ENCODE measurements around the gene HERC6.
A peak's percentile ranks its signal among the peaks of the same experiment; 100 is the strongest.
"Not testable (repeated sequence)": the region's sequence is repeated elsewhere in the genome, so short reads cannot be mapped to it uniquely, and the experiment has no call there.

The HERC6 gene

DNA sequence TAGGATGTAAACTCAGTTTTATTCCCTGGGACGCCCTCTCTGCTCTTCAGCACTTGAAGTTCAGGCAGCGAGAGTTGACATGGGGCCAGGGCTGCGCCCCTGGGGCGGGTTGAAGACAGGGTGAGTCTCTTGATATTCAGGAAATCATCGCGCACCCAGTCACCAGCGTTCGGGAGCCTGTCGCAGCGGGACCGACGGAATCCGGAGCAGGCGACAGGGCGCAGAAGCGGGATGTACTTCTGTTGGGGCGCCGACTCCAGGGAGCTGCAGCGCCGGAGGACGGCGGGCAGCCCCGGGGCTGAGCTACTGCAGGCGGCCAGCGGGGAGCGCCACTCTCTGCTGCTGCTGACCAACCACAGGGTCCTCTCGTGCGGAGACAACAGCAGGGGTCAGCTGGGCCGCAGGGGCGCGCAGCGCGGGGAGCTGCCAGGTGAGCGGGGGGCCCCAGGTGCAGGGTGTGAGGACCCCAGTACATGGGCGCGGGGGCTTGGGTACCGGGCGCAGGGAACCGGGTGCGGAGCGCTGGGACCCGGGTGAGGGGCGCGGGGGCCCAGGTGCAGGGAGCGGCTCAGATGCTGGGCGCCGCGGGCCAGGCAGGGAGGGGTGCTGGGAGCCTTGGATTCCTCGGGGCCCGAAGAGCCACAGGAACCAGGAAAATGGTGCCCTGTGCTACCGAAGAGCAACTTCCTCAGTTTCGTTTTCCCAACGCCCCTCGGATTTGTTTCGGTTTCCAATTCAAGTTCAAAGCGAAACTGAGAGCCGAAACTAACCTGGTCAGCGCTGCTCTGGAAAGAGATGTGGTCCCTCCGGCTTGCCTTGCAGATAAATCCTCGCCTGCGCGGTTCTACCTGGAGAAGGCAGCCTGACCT lies at the start of gene HERC6:
Gene HERC6 (plus strand): TSS at position 162 of the 869 bp plus-strand sequence. CDS start 70 bp downstream, at position 232.
- peak; percentile 60 for DNase-seq

DNA sequence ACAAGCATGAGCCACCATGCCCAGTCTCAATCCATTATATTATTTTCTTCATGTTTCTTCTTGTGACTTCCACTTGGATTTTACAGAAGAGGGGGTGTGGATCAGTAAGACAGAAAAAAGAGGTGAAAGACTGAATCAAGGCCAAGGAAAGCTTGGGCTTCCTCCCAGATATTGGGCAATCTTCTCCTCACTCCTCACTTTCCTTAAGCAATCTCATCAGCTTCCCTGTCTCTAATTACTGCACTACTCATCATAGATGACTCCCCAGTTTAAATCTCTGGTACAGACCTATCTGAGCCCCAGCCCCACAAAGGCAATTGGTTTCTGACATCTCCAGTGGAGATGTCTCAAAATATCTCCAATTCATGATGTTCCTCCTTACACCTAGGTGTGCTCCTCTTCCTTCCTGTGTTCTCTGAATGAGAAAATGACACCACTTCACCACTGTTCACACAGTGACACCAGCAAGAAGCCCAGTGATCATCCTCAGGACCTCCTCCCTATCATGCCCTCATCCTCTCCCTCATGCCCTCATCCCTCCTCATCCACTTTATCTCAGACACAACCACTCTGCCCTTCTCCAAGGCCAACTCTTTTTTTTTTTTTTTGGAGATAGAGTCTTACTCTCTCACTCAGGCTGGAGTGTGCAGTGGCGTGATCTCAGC lies 44.8 kb upstream of the HERC6 start:
- no peak for DNase-seq

DNA sequence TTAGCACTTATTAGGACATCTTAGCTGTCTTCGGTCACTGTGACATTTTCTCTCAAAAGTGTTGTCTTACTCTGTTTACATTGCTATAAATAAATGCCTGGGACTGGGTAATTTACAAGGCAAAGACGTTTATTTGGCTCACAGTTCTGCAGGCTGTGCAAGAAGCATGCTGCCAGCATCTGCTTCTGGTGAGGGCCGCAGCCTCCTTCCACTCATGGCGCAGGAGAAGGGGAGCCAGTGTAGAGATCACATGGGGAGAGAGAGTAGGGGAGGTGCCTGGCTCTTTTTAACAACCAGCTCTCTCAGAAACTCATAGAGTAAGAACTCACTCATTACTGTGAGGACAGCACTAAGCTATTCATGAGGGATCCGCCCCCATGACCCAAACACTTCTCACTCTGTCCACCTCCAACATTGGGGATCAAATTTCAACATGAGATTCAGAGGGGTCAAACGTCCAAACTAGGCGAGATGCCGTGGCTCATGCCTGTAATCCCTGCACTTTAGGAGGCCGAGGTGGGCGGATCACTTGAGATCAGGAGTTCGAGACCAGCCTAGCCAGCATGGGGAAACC lies 43.5 kb upstream of the HERC6 start:
- no peak for DNase-seq

GRCh38 chr4:88341227-88342192 lies 37.1 kb upstream of the HERC6 start:
- DNase-seq: peak; percentile 79

DNA sequence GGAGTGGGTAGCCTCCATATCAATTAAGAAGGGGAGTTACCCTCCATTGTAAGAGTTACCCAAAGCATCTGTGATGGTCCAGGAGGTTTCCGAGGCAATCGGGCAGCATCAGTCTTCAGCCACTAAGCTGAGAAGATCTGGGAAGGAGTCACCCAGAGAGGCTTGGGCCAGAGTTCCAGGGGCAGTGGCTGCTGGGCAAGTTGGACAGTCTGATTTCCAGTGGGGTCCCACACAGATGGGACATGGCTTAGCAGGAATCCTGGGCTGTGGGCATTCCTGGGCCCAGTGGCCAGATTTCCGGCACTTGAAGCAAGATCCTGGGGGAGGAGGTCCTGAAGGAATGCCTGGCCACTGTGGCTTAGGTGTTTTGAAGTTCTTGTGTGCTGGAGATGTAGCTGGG lies 31.8 kb upstream of the HERC6 start:
- DNase-seq: not testable (repeated sequence)

- DNase-seq: not testable (repeated sequence)
Measured at GRCh38 chr4:88348761-88349160, 29.9 kb upstream of the HERC6 start.

GRCh38 chr4:88350786-88351185 lies 27.9 kb upstream of the HERC6 start:
- no peak for DNase-seq

DNA sequence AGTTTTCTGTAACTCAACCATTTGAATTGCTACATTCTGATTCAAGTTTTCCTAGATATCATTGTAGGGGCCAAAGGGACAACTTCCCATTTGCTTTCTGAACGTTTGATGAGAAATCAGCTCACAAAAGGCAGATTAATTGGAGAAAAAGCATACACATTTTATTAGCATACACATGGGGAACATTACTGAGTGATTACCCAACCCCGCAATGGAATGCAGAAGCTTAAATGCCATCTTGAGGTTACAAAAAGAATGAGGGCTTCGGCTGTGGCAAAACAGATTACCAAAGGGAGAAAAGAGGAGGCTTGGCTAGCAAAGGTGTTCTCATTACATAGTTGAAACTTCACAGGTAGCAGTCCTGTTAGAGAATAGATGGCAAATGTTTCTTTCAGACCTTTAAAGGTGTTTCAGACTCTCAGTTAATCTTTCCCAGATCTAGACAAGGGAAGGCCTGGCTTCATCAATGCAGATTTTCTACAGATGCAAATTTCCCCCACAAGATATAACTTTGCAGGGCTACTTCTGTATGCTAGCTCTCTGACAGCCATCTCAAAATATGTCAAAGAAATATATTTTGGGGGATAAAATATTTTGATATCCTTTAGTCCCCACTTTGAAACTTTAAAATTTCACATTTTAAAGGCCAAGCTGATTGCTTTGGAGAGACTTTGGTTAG lies 26.5 kb upstream of the HERC6 start:
- DNase-seq: peak; percentile 36

DNA sequence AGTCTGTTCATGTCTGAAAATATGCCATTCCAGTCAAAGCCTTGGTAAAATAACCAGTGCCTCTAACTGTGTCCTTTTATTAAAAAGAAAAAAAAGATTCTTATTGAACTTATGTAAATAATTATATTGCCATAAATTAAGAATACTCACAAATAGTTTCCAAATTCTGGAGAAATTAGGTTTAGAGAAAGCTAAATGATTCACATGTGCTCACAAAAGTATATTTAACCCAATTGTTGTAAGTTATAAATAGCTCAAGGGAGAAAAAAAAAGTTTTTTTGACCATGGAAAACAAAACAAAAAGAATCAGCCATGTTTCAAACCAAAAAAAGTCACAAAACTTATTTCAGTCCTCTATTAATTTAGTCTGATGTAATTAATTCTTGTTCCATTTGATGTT lies 25.3 kb upstream of the HERC6 start:
- DNase-seq: no peak

DNA sequence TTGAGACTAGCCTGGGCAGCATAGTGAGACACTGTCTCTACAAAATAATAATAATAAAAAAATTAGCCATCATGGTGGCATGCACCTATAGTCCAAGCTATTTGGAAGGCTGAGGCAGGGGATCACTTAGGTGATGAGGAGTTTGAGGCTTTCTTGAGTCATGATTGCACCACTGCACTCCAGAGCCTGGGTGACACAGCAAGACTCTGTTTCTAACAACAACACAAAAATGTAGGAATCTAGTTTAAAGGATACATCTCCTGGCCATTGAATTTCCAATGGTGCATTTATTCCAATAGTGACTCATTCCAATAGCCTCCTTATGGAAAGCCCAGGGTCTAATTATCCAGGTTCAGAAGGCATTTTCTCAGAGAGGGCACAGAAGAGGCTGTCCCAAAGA lies 21.9 kb upstream of the HERC6 start:
- DNase-seq: no peak

- no peak for DNase-seq
Measured at GRCh38 chr4:88357262-88357661, 21.4 kb upstream of the HERC6 start.

DNA sequence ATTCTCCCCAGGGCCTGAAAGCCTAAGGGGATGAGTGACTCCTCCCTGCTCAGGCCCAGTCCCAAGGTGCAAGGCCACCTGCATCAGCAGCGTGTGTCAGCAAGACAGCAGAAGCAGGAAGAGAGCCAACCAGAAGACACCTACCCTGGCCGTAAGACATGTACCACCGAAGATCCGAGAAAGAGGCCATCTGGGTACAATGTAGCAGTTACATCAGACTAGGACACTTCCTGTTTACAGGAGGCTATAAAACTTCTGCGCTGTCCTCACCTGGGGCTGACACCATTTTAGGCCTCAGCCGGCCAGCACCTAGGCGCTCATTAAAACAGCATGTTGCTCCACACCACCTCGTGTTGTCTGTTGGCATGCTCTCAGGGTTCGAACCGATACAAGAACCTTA lies 19.1 kb upstream of the HERC6 start:
- DNase-seq: no peak

DNA sequence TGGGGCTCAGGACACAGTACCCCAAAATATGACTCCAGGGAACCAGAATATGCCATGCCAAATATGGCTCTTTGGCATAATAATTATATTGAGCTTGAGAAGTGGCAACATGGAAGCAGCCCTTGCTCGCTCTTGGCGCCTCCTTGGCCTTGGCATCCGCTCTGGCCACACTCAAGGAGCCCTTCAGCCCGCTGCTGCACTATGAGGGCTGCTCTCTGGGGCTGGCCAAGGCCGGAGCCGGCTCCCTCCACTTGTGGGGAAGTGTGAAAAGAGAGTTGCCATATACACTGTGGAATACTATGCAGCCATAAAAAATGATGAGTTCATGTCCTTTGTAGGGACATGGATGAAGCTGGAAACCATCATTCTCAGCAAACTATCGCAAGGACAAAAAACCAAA lies 18.4 kb upstream of the HERC6 start:
- no peak for DNase-seq

- no peak for DNase-seq
Measured at GRCh38 chr4:88360791-88361190, 17.9 kb upstream of the HERC6 start.

- DNase-seq: not testable (repeated sequence)
Measured at GRCh38 chr4:88361217-88361773, 17.4 kb upstream of the HERC6 start.

- no peak for DNase-seq
Measured at GRCh38 chr4:88366460-88366859, 12.2 kb upstream of the HERC6 start.

DNA sequence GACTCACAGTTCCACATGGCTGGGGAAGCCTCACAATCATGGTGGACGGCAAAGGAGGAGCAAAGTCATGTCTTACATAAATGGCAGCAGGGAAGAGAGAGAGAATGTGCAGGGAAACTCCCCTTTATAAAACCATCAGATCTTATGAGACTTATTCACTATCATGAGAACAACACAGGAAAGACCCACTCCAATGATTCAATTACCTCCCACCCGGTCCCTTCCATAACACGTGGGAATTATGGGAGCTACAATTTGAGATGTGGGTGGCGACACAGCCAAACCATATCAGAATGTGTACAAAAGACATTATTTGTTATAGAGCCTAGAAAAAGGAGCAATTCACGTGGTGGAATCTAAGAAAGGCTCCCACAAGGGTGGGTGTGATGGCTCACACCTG lies 10.8 kb upstream of the HERC6 start:
- DNase-seq: no peak

DNA sequence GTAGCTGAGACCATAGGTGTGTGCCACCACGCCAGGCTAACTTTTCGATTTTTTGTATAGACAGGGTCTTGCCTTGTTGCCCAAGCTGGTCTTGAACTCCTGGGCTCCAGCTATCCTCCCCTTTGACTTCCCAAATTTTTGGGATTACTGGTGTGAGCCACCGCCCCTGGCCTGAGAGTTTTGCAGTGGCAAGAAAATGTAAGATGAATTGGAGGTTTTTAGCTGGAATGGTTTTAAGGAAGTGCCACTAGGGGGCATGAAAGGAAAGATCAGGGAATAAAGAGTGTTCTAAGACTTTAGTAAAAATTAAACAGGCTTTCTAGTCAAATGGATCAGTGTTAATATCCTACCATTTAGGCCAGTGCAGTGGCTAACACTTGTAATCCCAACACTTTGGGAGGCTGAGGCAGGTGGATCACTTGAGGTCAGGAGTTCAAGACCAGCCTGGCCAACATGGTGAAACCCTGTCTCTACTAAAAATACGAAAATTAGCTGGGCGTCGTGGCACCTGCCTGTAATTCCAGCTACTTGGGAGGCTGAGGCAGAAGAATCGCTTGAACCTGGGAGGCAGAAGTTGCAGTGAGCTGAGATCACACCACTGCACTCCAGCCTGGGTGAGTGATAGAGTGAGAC lies 9.4 kb upstream of the HERC6 start:
- DNase-seq: peak; percentile 46

DNA sequence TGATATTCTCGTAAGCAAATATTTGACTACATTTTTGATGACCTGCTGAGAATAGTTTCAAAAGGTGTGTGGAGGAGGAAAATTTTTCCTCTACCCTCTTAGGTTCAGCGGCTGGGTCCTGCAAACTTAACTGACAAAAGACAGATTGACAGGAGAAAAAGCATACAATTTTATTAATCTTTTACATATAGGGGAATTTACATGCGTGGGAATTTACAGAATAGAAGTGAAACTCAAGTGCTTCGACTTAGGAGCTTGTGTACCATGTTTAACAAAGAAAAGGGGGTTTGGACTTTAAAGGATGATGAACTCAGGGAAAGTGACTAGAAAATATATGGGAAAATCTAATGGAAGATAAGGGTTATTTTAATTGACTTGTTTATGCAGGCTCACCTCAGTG lies 2.5 kb downstream of the HERC6 start:
- DNase-seq: no peak

DNA sequence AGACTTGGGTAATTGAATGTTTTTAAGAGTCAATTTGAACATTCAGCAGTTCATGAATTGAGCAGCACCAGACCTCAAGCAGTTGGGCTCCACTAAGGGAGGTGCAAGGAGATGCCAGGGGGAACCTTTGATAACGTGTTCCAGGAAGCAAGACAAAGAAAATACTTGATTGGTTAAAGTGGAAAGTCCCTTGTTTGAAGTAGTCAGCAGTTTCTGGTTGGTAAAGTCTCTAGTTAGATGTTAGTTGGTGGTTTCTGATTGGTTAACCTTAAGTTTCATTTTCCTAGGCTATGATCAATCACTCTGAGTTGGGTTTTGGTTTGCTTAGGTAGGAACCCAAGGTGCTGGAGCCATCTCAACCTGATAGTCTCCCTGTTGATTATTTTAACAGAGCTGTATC lies 4.0 kb downstream of the HERC6 start:
- peak; percentile 1 for DNase-seq

DNA sequence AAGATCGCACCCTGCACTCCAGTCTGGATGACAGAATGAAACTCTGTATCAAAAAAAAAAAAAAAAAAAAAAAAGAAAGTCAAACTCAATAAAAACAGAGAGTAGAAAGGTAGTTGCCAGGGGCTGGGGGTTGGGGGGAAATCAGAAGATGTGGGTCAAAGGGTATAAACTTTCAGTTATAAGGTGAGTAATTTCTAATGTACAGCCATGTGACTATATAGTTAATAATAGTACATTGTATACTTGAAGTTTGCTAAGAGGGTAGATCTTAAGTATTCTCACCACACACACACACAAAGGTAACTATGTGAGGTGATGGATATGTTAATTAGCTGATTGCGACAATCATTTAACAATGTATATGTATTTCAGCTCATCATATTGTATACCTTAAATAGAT lies 11.5 kb downstream of the HERC6 start:
- no peak for DNase-seq

Data from kidney glomerular epithelial cell (primary cell).